ENCODE data around the gene NCAN. TPM values are rescaled to one million over a fixed set of nuclear protein-coding genes. Genes with fewer than 3 reads are reported as not detected.

The NCAN gene
- total and polyA plus RNA-seq, 3 experiments from 2014 or later, result 0.04 TPM; not detected in 2

- H3K4me3 ChIP-seq (ENCODE audit: low read length), result no peak overlapping the region
- DNase-seq, result no peak
- ChIA-PET CTCF (interaction anchor here (0.5 to 1.4 kb wide), 2 partner anchors 62 to 84 kb away, joined by 3 to 4 read pairs; no protein-coding TSS in a partner anchor), POLR2A (interaction anchor here (0.6 kb wide), 2 partner anchors 106 to 635 kb away, joined by 4 to 7 read pairs; no protein-coding TSS in a partner anchor)
- Mint-ChIP-seq H3K27me3 (peaks cover 5 to 29% of the 10 kb centered on the region in 2 donors), H3K36me3 (no peaks in the 10 kb centered on the region), H3K4me1 (peaks cover 0 to 5% (median 2%) of the 10 kb centered on the region in 3 donors), H3K27ac (no peak overlapping the region), H3K4me3 (no peak overlapping the region), H3K9me3 (peaks cover 4 to 14% (median 12%) of the 10 kb centered on the region in 5 donors)
- H3K27ac ChIP-seq (ENCODE audit: low read depth, low read length), result no peak overlapping the region
- H3K27me3 ChIP-seq (ENCODE audit: insufficient read depth, low read length, poor library complexity, severe bottlenecking), result no peaks in the 10 kb centered on the region
- no peaks in the 10 kb centered on the region for H3K36me3 ChIP-seq (ENCODE audit: insufficient read depth, low read length)
- peaks cover 4% of the 10 kb centered on the region for H3K9me3 ChIP-seq (ENCODE audit: low read length)
- peaks cover 7% of the 10 kb centered on the region for H3K4me1 ChIP-seq (ENCODE audit: insufficient read depth, low read length)
Measured at GRCh38 chr19:19229701-19230100, 17.9 kb downstream of the NCAN start.

DNA sequence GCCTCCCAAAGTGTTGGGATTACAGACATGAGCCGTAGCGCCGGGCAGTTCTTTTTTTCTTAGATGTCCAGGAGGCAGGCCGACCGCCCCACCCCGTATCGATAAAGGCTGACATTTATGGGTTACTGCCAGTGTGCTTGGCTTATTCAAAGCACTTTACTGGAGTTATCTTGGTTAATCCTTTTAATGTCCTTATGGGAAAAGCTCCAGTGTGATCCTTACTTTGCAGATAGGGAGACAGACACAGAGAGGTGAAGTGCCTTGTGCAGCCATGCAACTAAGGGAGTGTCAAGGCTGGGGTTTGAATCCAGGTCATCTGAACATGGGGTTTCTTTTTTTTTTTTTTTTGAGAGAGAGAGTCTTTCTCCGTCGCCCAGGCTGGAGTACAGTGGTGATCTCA lies 19.2 kb downstream of the NCAN start:
- no peak for DNase-seq
- Mint-ChIP-seq H3K9me3 (peaks cover 4 to 21% (median 19%) of the 10 kb centered on the region in 5 donors), H3K27ac (no peak overlapping the region), H3K27me3 (peaks cover 5 to 30% of the 10 kb centered on the region in 2 donors), H3K4me3 (no peak overlapping the region), H3K36me3 (peaks cover 0 to 4% (median 0%) of the 10 kb centered on the region in 3 donors), H3K4me1 (no peaks in the 10 kb centered on the region)
- Histone ChIP-seq H3K27me3 (ENCODE audit: insufficient read depth, low read length, poor library complexity, severe bottlenecking) (no peaks in the 10 kb centered on the region), H3K36me3 (ENCODE audit: insufficient read depth, low read length) (no peaks in the 10 kb centered on the region), H3K27ac (ENCODE audit: low read depth, low read length) (no peak overlapping the region), H3K4me1 (ENCODE audit: insufficient read depth, low read length) (no peaks in the 10 kb centered on the region), H3K4me3 (ENCODE audit: low read length) (no peak overlapping the region), H3K9me3 (ENCODE audit: low read length) (peaks cover 7% of the 10 kb centered on the region)
- CTCF ChIA-PET, result no interaction called here
- POLR2A ChIA-PET, result no interaction called here

DNA sequence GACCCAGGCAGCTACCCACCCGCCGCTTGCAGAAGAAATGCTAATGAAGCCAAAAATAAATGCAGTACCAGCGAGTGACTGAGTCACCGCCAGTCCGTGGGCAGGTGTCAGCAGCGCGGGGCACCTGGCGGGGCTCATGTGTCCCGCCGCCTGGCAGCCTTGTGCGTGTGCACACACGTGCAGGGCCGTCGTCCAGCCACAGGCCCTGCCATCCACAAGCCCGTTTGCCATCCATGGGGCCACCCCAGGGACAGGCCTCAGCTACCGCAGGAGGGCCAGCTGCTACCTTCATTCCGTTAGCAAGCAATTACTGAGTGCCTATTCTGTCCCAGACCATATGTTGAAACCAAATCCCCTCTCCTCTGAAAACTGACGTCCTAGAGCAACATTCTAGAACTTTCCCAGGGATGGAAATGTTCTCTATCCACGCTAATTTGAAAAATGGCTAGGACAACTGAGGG lies 20.5 kb downstream of the NCAN start:
- H3K27ac Mint-ChIP-seq, result no peak overlapping the region
- Histone ChIP-seq H3K9me3 (ENCODE audit: low read length) (peaks cover 7% of the 10 kb centered on the region), H3K4me1 (ENCODE audit: insufficient read depth, low read length) (no peaks in the 10 kb centered on the region), H3K36me3 (ENCODE audit: insufficient read depth, low read length) (no peaks in the 10 kb centered on the region), H3K27me3 (ENCODE audit: insufficient read depth, low read length, poor library complexity, severe bottlenecking) (no peaks in the 10 kb centered on the region), H3K27ac (ENCODE audit: low read depth, low read length) (no peak overlapping the region), H3K4me3 (ENCODE audit: low read length) (no peak overlapping the region)
- ChIA-PET POLR2A (no interaction called here), CTCF (interaction anchor here (0.7 to 1.4 kb wide), 2 partner anchors 46 to 92 kb away, joined by 3 read pairs; no protein-coding TSS in a partner anchor)
- no peak overlapping the region for H3K4me3 Mint-ChIP-seq
- peaks cover 4 to 26% (median 24%) of the 10 kb centered on the region in 5 donors for H3K9me3 Mint-ChIP-seq
- peaks cover 0 to 7% (median 0%) of the 10 kb centered on the region in 3 donors for H3K36me3 Mint-ChIP-seq
- no peaks in the 10 kb centered on the region for H3K4me1 Mint-ChIP-seq
- peaks cover 9 to 25% of the 10 kb centered on the region in 2 donors for H3K27me3 Mint-ChIP-seq
- no peak for DNase-seq

- ChIA-PET CTCF (interaction anchor here (1.2 to 2.2 kb wide), 2 partner anchors 8 to 9 kb away, joined by 3 to 13 read pairs; no protein-coding TSS in a partner anchor), POLR2A (no interaction called here)
Measured at GRCh38 chr19:19234220-19234816, 22.6 kb downstream of the NCAN start.

DNA sequence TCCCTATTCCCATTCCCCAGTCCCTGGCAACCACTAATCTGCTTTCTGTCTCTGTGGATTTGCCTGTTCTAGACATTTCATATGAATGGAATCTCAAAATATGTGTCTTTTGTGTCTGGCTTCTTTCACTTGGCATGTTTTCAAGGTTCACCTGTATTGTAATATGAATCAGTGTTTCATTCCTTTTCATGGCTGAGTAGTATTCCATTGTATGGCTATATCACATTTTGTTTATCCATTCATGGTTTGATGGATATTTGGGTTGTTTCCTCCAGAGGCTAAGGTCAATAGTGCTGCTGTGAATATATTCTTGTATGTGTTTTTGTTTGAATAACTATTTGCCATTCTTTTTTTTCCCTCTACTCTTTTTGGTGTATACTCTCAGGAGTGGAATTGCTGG lies 24.4 kb downstream of the NCAN start:
- ChIA-PET POLR2A (no interaction called here), CTCF (no interaction called here)
- DNase-seq, result no peak
- no peaks in the 10 kb centered on the region for H3K4me1 ChIP-seq (ENCODE audit: insufficient read depth, low read length)
- H3K36me3 Mint-ChIP-seq, result peaks cover 0 to 7% (median 0%) of the 10 kb centered on the region in 3 donors
- H3K27ac Mint-ChIP-seq, result no peak overlapping the region
- no peaks in the 10 kb centered on the region for H3K4me1 Mint-ChIP-seq
- H3K9me3 Mint-ChIP-seq, result peaks cover 4 to 28% (median 25%) of the 10 kb centered on the region in 5 donors
- H3K36me3 ChIP-seq (ENCODE audit: insufficient read depth, low read length), result no peaks in the 10 kb centered on the region
- peaks cover 7% of the 10 kb centered on the region for H3K9me3 ChIP-seq (ENCODE audit: low read length)
- H3K27me3 ChIP-seq (ENCODE audit: insufficient read depth, low read length, poor library complexity, severe bottlenecking), result peaks cover 6% of the 10 kb centered on the region
- H3K27ac ChIP-seq (ENCODE audit: low read depth, low read length), result no peak overlapping the region
- H3K4me3 Mint-ChIP-seq, result no peak overlapping the region
- peaks cover 17 to 31% of the 10 kb centered on the region in 2 donors for H3K27me3 Mint-ChIP-seq
- H3K4me3 ChIP-seq (ENCODE audit: low read length), result no peak overlapping the region

More at GRCh38 chr19:19234220-19234816, 22.6 kb downstream of the NCAN start:
- H3K4me3 ChIP-seq (ENCODE audit: low read length), result no peak overlapping the region
- H3K9me3 ChIP-seq (ENCODE audit: low read length), result peaks cover 7% of the 10 kb centered on the region
- H3K4me1 Mint-ChIP-seq, result no peaks in the 10 kb centered on the region
- H3K4me3 Mint-ChIP-seq, result no peak overlapping the region
- H3K27me3 Mint-ChIP-seq, result peaks cover 13 to 25% of the 10 kb centered on the region in 2 donors
- no peak overlapping the region for H3K27ac Mint-ChIP-seq
- H3K9me3 Mint-ChIP-seq, result peaks cover 4 to 28% (median 25%) of the 10 kb centered on the region in 5 donors
- no peak overlapping the region for H3K27ac ChIP-seq (ENCODE audit: low read depth, low read length)
- no peak for DNase-seq
- H3K36me3 ChIP-seq (ENCODE audit: insufficient read depth, low read length), result no peaks in the 10 kb centered on the region
- no peaks in the 10 kb centered on the region for H3K27me3 ChIP-seq (ENCODE audit: insufficient read depth, low read length, poor library complexity, severe bottlenecking)
- H3K4me1 ChIP-seq (ENCODE audit: insufficient read depth, low read length), result no peaks in the 10 kb centered on the region
- H3K36me3 Mint-ChIP-seq, result peaks cover 0 to 7% (median 0%) of the 10 kb centered on the region in 3 donors

- Mint-ChIP-seq H3K4me3 (no peak overlapping the region), H3K4me1 (no peaks in the 10 kb centered on the region), H3K27me3 (peaks cover 17 to 26% of the 10 kb centered on the region in 2 donors), H3K27ac (no peak overlapping the region), H3K36me3 (peaks cover 0 to 7% (median 0%) of the 10 kb centered on the region in 3 donors), H3K9me3 (peaks cover 4 to 26% (median 21%) of the 10 kb centered on the region in 5 donors)
- POLR2A ChIA-PET, result no interaction called here
- Histone ChIP-seq H3K4me3 (ENCODE audit: low read length) (no peak overlapping the region), H3K9me3 (ENCODE audit: low read length) (peaks cover 7% of the 10 kb centered on the region), H3K27me3 (ENCODE audit: insufficient read depth, low read length, poor library complexity, severe bottlenecking) (peaks cover 6% of the 10 kb centered on the region), H3K4me1 (ENCODE audit: insufficient read depth, low read length) (no peaks in the 10 kb centered on the region), H3K27ac (ENCODE audit: low read depth, low read length) (no peak overlapping the region), H3K36me3 (ENCODE audit: insufficient read depth, low read length) (no peaks in the 10 kb centered on the region)
- no peak for DNase-seq
- CTCF ChIA-PET, result interaction anchor here (0.9 kb wide), 1 partner anchor 13 kb away, joined by 3 read pairs; no protein-coding TSS in a partner anchor
Measured at GRCh38 chr19:19238126-19238894, 26.6 kb downstream of the NCAN start.

- peaks cover 17 to 22% of the 10 kb centered on the region in 2 donors for H3K27me3 Mint-ChIP-seq
- H3K4me1 ChIP-seq (ENCODE audit: insufficient read depth, low read length), result no peaks in the 10 kb centered on the region
- H3K4me3 ChIP-seq (ENCODE audit: low read length), result no peak overlapping the region
- no peak overlapping the region for H3K4me3 Mint-ChIP-seq
- H3K36me3 ChIP-seq (ENCODE audit: insufficient read depth, low read length), result no peaks in the 10 kb centered on the region
- peaks cover 6% of the 10 kb centered on the region for H3K27me3 ChIP-seq (ENCODE audit: insufficient read depth, low read length, poor library complexity, severe bottlenecking)
- peaks cover 4% of the 10 kb centered on the region for H3K9me3 ChIP-seq (ENCODE audit: low read length)
- H3K36me3 Mint-ChIP-seq, result peaks cover 0 to 7% (median 0%) of the 10 kb centered on the region in 3 donors
- DNase-seq, result no peak
- ChIA-PET CTCF (no interaction called here), POLR2A (no interaction called here)
- H3K27ac ChIP-seq (ENCODE audit: low read depth, low read length), result no peak overlapping the region
- H3K4me1 Mint-ChIP-seq, result no peaks in the 10 kb centered on the region
- peaks cover 0 to 15% (median 12%) of the 10 kb centered on the region in 5 donors for H3K9me3 Mint-ChIP-seq
- H3K27ac Mint-ChIP-seq, result no peak overlapping the region
Measured at GRCh38 chr19:19239675-19240074, 27.9 kb downstream of the NCAN start.

DNA sequence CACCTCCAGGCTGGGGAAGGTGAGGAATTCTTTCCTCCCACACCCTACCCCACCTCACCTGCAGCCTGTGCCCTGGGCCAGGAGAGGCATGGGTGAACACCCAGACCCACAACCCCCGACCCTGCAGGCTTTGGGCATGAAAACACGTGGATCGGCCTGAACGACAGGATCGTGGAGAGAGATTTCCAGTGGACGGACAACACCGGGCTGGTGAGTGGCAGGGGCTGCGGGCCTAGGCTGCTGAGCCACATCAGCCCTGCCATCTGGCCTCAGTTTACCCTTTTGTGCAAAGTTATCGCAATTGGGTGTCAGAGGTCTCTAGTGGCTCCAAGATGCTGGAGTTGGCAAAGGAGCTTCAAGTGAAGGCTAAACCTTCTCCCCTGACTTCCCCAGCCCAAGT lies 28.7 kb downstream of the NCAN start:
- CTCF ChIA-PET, result no interaction called here

More for the DNA sequence above, 28.7 kb downstream of the NCAN start:
- Mint-ChIP-seq H3K4me1 (no peaks in the 10 kb centered on the region), H3K36me3 (peaks cover 0 to 7% (median 0%) of the 10 kb centered on the region in 3 donors), H3K27ac (no peak overlapping the region), H3K4me3 (no peak overlapping the region), H3K9me3 (peaks cover 0 to 13% (median 8%) of the 10 kb centered on the region in 5 donors), H3K27me3 (peaks cover 22 to 24% of the 10 kb centered on the region in 2 donors)
- no peaks in the 10 kb centered on the region for H3K9me3 ChIP-seq (ENCODE audit: low read length)
- no peak overlapping the region for H3K4me3 ChIP-seq (ENCODE audit: low read length)
- no peaks in the 10 kb centered on the region for H3K4me1 ChIP-seq (ENCODE audit: insufficient read depth, low read length)
- no peak overlapping the region for H3K27ac ChIP-seq (ENCODE audit: low read depth, low read length)
- DNase-seq, result no peak
- POLR2A ChIA-PET, result no interaction called here
- H3K27me3 ChIP-seq (ENCODE audit: insufficient read depth, low read length, poor library complexity, severe bottlenecking), result peaks cover 6% of the 10 kb centered on the region
- H3K36me3 ChIP-seq (ENCODE audit: insufficient read depth, low read length), result no peaks in the 10 kb centered on the region
